HG02642 (cell line): ENCODE results near the gene PRR5L.

ENCODE experiments used
- ATAC-seq: cut with Tn5 transposase; IDR thresholded peaks from one replicate; pipeline ENCODE4 v1.9.1; 2021; ENCODE audit warnings: mild to moderate bottlenecking; ENCODE audit not compliant: unreplicated experiment, poor library complexity

Gene PRR5L, protein sequence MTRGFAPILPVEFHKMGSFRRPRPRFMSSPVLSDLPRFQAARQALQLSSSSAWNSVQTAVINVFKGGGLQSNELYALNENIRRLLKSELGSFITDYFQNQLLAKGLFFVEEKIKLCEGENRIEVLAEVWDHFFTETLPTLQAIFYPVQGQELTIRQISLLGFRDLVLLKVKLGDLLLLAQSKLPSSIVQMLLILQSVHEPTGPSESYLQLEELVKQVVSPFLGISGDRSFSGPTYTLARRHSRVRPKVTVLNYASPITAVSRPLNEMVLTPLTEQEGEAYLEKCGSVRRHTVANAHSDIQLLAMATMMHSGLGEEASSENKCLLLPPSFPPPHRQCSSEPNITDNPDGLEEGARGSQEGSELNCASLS

DNA sequence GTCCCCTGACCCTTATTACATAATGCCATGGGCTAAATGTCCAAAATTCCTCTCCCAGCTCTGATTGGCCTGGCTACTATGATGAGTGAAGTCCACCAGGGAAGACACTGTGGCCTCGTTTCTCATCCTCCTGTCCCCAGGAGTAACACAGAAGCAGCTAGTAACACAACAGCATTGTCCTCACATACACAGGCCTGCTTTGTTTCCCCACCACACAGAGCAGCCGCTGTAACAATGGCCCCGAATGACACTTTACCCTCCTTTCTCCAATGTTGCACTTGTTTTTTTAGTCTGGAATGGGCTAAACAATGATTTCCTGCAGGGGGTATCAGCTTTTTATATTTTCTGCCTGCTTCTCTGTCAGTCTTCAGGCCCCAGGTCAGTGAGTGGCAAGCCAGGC is at the start of gene PRR5L:
TSS of gene PRR5L (plus strand) at position 363 of the 400 bp plus-strand sequence. CDS start 104,834 bp downstream, outside the sequence.
- ATAC-seq = no peak

DNA sequence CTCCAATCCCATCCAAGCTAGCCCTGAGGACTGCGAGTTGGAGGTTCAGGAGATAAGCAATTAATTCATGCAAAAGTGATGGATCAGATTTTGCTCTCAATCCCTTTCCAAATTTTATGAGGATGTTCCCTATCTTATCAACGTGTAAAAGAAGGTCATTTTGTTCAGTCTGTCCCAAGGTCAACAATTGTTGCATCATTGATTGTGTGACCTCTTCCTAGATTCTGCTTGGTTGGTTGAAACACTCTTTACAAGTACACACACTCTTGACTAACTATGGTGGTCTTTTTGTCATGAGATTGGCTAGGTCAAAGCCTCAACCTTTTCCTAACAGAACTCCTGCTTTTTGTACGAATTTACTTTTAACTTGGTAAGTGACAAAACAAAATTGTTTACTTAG is 48.6 kb upstream of the PRR5L start:
- ATAC-seq = no peak

DNA sequence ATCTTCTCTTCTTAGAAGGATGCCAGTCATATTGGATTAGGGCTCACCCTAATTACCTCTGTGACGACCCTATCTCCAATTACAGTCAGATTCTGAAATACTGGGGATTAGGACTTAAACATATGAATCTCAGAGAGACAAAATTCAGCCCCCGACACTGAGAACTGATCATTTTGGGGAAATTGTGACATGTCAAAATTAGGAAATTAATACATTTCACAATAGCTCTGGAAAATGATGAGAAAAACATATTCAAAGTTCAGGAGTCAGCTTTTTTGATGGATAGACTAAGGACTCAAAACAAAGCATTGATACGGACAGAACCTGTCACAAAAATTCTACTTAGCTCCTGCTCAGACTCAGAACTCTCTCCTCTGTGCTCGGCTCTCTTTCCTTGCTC is 47.7 kb upstream of the PRR5L start:
- ATAC-seq = no peak

DNA sequence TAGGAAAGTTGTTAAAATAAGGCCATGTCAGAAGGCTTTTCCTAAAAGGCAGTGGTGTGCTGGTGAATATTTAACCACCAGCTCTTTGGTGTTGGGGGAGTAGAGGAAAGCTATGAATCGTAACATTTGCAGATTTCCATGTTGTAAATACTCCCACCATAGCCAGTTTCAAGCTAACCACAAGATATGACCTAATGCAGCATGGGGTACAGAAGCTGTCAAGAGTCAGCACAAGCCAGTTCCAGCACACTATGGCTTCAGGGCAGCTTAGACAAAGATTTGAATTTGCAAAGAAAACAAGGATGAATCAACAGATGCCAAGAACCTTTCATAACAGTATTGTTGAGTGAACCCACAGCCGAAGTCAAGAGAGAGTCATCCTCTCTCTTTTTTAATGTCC is 46.8 kb upstream of the PRR5L start:
- ATAC-seq = no peak

DNA sequence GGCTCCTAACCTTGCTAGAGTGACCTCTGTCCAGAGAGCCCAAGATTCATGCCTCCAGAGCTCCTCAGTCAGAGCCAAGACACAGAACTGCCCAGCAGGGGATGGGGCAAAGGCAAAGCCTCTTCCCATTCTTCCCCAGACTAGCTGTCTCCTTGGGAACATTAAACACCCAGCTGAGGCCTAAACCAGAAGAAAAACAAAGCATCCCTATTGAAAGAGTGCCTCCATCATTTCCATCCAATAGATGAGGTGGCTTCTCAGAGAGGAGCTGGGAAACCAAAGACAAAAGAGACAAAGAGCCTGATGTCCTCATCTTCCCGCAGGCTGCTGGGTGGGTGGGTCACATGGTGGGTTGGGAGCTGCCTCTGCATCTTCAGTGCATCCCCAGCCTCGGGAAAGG is 44.3 kb upstream of the PRR5L start:
- no peak for ATAC-seq

DNA sequence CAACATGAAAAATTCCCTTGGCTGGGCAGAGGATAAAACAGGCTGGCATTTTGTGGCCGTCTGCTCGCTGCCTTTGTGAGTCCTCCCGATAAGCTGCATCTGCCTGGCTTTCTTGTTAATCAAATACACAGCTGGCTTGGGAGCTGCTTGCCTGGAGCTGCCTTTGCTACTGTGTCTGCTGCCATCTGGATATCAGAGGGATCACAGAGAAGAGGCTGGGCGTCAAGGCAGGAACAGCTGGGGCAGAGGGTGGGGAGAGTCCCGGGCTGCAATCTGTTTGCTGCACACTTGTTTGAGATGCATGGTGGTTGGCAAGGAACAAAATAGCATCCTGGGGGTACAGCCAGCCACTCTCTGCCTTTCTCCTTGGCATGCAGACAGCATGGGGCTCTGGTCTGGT is 42.9 kb upstream of the PRR5L start:
- no peak for ATAC-seq

DNA sequence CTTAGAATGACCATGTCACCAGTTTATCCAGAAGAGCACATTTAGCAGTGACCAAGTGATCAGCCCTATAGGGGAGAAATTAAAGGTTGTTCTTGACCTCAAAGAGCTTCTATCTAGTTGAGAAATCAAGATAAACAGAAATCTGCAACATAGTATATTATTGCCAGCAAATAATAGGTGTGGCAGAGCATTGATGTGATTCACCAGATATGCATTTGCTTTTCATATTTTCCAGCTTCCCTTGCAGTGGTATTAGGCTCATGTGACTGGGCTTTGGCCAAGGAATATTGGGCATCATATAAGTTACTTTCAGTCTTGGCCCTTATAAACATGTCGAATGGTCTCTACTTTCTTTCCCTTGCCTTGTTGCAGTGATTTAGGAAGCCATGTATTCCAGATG is 41.4 kb upstream of the PRR5L start:
- no peak for ATAC-seq

DNA sequence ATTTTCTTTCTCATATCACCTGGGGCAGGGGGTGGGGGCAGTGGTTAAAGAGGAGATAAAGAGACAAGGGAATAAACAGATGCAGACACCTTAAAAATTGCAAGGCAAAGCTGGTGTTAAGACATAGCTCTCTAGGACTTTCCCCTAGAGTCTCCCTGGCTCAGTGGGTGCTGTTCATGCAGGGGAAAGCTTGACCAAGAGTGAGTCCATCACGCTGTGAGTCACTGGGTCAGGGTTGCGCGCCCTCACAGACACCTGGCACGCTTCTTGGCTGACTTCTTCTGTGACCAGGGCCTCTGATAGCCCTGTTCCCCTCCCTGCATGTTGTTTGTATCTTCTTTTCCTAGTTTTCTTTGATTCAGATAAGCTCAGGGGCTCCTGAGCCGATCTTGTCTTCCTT is 38.7 kb upstream of the PRR5L start:
- ATAC-seq = no peak

DNA sequence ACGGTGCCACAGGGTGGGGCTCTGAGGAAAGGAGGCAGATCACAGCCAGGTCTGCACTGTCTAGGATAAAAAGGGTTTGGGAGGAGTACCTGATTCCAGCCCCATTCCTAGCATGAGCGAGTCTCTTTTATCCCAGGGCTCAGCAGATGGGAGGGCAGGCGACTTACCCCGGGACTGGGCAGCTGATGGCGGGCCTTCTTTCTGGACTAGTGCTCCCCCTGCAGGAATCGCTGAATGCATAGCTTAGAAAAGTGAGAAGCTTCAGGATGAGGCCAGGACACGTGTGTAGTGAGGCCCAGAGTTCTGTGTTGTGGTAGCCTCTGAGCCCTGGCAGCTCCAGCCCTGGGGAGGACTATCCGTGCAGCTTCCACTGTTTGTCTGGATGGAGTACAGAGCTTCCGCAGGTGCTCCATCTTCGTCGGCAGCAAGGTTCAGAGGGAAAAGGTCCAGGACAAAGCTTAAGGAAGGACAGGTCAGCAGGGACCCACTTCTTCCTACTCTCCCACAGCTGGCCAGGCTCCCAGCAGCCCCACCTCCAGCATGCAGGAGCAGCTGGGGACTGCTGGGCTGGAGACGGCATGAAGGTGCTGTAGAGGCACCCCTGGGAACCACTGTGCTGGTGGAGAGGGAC is 37.2 kb upstream of the PRR5L start:
- ATAC-seq = no peak

DNA sequence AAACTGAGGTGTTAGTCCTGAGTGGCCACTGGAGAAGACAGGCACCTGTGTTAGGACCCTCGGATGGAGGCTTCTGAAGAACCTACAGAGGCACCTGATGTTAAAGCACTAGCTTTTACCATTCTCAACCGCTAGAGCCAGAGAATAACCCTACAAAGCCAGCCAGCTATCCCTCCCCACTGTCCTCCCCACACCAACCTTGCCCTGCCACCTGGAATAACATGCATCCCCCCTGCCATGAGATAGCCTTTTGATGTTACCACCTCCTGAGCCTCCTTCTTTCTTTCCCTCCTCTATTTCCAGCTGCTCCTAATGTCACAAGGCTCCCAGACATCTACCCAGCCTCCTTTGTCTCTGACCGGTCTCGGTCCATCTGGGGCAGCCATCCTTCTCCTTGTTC is 35.0 kb upstream of the PRR5L start:
- ATAC-seq = no peak

DNA sequence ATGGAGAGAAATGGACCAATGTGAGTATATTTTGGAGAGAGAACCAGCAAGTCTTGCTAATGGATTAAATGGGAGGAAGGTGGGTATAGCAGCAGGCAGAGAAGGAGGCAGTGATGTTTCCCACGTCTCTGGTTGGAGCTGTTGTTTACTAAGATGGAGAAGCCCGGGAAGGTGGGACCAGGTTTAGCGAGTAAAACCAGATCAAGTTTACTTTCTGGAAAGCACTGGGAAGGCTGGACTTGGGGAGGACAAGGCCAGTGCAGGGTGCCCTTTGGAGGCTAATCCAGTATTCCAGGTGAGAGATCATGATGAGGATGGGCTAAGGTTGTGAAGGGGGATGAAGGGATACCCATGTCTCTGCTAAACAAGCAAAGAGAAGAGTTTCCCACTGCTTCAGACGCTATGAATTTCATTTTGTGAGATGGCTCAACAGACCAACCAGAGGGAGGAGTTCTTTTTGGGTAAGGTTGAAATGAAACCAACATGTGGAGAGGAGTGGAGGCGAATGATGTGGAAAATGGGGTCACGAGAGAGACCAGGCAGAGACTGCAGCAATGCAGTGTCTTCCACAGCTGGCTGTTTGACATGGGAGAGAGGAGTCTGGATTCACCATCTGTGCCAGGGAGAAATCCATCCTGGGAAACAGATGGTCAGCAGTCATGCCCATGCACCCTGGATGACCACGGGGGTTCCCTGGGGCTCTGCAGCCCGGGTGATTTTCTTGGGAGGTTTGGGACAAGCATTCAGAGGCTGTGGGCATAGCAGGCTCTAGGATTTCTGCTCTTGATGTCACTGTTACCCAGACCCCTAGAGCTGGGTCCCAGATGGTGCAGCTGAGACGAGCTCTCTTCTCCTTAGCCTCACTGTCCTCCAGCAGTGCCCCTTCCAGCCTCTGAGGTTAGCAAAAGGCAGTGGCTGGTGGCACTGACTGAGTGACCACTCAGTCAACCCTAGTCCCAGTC is 31.8 kb upstream of the PRR5L start:
- no peak for ATAC-seq

DNA sequence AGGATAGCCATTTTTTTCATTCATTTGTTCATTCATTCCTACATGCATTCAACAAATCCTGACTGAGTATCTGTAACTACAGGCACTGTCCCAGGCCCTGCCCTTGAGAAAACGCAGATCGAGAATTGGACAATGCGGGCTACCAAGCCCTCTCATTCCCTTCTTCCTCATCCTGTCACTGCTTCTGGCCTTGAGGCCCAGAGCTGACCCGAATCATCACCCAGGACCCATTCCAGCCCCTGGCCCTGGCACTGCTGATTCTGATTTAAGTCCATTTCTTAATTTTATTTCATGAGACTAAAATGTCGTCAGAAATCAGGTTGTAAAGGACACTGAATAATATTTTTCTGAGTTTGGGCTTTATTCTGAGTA is 31.1 kb upstream of the PRR5L start:
- no peak for ATAC-seq

DNA sequence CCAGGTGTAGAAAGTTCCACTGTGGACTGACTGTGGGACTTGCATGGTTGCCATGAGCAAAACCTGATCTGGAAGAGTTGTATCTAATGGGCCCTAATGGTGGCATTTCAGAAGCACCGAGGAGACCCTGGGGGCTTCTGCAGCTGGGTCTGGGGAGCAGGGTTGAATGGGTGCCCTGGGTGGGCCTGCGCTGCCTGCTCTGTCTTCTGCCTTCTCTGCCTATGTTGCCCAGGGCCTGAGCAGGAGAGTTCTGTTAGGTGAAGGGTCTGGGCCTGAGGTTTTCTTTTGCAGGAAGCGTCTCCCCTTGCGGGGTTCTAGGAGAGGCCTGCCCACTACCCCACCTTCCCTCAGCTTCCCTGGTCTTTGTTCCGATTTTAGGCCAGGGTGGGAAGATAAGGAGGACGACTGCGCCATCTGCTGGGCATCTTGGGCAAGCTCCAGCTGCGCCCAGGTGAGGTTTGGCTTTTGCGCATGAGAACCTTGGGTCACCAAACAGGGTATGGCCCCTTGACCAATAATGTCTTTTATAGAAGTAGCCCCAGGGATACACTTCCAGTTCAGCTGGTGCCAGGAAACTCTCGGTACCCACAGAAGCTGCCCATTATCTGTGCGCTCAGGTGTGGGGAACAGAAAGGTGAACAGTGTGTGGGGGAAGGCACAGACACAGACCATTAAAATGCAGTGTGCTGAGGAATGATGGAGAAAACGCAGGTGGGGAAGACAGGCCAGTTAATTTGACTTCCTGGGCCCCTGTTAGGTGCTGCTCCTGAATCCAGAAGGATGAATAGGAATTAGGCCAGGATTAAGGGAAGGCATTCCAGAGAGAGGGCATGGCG is 30.1 kb upstream of the PRR5L start:
- ATAC-seq = peak; percentile 68

DNA sequence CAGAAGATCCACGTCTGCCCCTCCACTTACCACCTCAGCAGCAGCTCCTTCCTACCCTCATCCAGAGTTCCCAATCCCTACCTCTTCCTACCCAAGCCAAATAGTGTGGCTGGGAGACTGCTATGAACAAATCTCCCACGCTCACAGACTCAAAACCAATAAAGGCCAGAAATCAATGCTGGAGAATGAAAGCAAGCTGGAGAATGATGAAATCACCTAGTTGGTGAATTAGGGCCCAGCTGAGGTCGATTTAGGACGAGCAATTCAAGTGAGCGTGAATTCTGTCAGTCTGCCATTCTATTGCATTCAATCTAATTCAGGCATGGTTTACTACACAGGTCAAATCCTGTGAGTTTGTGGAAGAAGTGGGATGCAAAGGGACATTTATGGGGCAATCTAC is 29.3 kb upstream of the PRR5L start:
- ATAC-seq = no peak

DNA sequence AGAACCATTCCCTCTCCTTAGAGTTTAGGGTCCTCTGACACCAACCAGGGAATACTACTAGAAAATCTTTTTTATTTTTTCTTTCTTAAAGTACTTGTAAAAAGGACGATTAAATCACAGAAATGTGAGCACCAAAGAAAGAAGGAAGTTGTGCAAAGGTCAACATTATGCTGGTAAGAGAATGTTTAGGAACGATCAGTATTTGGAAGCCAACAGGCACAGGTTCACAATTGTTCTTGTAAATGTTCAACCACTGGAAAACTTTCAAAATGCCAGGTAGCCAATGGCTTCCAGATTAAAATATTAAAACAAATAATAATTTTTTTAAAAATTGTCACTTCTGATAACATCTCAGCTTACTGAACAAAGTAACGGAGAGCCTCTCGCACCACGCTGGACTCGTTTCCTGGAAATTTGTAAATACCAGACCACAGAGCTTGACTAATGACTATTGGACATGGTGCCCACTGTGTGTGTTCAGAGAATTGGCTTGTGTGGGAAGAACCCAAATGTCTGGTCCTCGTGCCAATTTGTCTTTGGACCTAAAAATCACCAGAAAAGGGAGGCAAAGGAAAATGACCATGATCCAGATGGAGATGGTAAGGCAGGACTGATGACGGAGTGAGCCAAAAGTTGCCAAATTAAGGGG is 27.6 kb upstream of the PRR5L start:
- no peak for ATAC-seq

DNA sequence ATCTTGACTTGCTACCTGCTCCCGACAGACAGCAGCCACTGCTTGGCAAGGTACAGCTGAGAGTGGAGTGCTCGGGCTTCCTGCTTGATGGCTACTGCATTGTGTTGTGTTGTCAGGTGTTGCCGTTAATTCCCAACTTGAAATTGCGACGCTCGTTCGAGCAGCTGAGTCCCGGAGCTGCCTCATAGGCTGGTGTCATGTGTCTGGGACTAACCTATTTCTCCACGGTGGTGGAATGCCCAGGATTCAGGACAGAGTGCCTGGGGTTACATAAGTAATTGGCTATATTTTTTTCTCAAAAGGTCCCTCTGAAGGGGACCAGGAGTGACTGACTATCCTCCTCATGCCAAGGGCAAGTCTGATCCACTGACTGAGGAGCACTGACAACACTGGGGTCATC is 25.4 kb upstream of the PRR5L start:
- no peak for ATAC-seq

DNA sequence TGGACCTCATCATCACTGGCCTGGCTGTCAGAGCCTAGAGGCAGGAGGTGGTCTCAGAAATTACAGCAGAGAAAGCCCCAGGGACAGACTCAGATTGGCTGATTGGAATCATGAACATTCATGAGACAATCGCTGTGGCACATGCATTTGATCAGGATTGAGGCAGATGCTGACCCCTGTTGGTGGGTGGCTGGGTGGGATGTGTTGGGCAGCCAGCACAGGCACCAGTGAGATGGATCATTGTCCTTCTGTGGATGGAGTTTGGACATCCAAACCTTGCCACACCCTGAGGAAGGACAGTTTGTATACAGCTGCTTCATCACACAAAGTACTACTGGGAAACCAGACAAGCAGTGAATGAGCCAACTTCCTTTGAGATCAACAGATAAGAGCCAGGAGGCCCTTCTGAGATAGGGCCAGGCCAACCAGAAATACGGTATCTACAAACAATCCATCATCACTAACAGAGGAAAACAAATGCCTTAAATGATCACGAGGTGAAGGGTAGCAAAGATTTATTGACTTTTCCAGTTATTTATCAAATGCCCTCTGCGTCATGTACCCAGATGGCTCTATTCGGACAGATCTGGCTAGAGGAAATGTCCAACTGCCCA is 24.2 kb upstream of the PRR5L start:
- no peak for ATAC-seq

DNA sequence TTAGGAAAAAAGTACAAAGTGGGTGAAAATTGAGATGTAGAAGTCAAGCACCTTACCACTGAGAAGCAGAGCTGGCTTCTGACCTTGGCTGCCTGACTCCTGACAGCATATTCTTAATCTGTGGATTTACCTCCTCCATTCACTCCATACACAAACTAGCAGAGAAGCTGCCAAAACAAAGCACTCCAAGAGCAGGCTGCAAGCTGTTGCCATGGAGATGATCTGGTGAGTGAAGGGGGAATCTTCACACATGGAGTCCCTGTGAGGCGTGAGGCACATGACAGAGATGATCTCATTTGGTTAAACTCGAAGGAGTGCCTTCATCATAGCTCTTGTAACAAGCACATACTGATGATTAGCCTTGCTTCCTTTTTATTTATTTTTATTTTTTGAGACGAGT is 23.0 kb upstream of the PRR5L start:
- ATAC-seq = no peak

DNA sequence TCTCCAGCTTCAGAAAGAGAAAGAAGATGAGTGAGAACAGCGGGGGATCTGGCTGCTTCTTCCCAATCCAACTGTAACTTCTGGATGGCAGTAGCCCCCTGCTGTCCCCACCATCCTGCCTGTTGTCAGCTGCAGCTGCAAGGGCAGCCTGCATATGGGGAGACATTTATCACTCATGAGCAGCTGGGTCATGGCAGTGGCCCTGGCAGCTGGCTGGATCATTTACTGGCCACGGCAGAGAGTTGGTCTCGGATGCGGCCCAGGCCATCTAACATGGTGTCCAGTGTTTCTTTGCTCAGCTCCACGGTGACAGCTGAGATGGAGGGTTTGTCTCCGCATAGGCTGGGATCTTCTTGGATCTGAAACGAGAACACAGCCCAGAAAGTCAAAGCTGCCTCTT is 21.7 kb upstream of the PRR5L start:
- ATAC-seq = no peak
